Femur (tissue), 1 donor: ENCODE results near the gene GLT1D1.

Experiments used
- DNase-seq: peaks from one replicate; pipeline ENCODE4 v3.0.0-alpha.2; 2017

GLT1D1 gene

DNA sequence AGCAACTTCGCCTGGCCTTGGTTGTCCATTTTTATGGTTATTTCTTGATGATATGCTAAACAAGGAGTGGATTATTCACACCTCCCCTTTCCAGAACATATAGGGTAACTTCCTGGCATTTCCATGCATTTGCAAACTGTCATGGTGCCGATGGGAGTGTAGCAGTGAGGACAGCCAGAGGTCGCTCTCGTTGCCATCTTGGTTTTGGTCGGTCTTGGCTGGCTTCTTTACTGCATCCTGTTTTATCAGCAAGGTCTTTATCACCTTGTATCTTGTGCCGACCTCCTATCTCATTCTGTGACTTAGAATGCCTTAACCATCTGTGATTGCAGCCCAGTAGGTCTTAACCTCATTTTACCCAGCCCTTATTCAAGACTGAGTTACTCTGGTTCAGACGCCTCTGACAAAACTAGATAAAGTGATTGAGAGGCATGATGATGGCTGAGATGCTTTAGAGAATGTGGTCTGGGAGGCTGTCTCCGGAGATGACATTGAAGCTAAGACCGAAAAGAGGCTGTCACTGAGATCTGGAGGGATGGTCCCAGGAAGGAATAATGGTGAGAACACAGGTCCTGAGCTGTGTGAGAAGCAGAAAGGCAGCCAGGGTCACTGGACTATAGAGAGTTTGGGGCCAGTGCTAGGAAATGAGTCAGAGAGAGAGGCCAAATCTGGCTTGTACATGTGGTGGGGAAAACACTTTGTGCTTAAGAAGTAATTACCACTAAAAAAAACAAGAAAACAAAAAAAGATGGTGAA lies 2.9 kb downstream of the GLT1D1 start:
- DNase-seq: no peak

DNA sequence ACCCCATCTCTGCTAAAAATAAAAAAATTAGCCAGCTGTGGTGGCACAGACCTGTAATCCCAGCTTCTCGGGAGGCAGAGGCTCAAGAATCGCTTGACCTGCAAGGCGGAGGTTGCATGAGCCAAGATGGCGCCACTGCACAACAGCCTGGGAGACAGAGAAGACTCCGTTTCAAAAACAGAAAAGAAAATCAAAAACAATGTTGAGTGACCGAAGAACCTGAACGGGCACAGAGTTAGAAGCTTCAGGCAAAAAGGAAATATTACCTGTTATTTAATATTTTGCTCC lies 3.5 kb downstream of the GLT1D1 start:
- DNase-seq: no peak

DNA sequence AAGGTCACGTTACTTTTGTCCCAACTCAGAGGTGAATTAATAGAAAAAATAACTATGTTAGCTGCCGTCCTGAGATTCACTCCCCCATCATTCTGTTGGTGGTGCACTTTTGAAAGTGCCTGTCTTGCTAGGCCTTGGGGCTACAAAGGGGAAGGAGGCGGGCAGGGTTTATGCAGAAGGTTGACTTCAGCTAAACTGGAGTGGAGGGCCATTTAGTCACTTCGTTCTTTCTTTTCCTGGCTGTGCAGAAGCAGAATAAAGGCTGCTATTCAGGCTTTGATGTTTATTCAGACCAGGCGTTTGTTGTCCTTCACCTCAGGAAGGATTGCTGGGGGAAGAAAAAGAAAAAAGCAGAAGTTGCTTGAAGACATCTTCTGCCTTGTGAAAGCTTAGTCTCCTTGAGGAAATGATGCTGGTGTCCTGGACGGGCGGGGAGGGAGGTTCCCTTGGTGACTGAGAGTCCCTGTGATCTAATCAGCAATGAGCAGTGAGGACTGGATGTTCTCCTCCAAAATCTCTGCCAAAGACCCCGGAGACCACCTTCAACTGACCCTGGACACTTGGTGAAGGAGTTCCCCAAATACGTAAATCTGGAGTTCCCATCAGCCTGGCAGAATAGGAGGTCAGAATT lies 4.0 kb downstream of the GLT1D1 start:
- no peak for DNase-seq

DNA sequence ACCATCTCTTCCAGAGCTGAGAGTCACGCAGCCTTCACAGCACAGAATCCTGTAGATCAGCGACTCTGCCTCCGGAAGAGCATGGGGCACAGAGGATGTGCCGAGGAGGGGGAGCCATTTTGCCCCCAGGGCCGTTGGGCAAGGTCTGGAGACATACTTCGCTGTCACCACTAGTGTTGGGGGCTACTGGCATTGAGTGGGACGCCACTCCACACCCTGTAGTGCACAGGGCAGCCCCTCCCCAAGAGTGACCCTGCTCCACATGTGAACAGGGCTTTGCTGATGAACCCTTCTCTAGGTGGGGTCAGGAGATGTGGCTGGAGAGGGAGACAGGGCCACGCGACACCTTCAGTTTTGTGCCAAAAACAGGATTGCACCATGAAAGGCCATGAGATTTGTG lies 6.0 kb downstream of the GLT1D1 start:
- DNase-seq: no peak

DNA sequence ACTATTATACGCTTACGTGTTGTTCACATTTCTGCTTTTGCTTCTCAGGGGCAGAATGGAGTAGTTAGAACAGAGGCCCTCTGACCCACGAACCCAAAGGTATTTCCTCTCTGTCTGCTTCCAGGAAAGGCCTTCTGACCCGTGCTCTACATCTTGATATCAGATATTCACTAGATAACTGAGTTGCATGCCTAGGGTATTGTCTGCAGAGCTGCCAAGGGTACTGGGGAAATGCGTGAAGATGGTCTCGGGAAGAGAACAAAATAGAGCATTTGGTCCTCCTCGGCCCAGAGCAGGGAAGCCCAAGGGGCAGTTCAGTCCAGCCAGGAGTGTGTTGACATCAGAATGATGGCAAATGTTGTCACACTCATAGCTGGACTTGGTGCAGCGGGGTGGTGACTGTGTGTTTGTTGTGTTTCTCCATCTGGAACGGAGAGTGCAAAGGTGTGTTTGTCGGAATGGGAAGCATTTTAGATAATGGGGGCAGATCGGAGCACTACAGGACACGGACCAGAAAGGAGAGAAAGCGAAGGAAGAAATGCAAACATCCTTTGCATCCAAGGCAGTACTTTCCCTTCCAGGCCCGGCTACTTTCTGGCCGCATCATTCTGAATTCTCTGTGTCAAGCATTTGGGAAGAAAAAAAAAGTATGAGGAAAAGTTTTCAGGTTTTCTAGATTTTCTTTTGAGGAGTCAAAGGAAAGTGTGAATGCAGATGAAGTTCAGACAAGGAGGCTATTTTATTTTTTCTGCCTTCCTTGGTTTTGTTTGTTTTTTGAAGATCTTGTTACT lies 8.1 kb downstream of the GLT1D1 start:
- no peak for DNase-seq

DNA sequence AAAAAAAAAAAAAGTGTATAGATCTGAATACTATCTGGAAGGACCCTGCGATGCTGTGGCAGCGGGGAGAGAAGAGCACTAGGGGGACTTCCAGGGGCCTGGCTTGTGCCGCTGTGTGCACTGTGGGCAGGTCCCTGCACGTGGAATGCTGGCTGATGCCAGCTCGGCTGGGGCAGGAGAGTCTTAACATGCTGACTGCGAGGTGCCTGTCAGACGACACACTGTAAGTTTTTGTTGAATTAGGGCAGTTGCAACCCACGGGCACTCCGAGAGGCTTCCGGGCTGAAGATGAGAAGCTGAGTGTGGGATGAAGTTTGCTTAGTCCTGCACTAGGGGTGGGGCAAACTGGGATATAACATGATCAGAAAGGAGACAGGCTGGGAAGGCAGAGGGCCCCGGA lies 10.7 kb downstream of the GLT1D1 start:
- DNase-seq: no peak

DNA sequence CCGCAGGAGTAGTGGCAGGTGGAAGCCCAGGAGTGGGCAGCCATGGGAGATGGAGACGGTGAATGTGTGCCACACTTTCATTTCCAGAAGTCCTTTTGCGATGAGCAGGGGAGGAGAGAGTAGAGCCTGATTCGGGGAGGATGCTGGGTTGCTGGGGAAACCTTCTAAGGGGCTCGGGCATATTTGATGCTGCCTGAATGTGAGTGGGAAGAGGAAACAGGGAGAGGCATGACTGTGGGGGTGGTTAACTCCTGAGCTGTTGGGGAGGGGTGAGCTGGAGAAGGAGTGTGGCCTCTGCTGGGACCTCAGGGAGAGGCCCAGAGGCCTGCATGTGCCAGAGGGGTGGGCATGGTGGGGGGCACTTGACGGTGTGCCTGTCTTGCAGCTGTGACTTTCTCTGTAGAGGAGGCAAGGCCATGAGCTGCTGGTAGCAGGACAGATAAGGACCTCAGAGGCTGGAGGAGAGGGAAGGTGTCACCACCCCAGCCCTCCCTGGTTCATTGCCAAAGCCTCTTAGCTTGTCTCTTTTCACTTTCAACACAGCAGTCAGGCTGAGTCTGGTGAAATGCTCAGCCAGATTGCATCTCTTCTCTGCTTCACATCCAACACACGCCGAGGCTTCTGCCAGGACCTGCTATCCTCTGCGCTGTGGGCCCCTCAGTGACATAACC lies 11.4 kb downstream of the GLT1D1 start:
- no peak for DNase-seq

DNA sequence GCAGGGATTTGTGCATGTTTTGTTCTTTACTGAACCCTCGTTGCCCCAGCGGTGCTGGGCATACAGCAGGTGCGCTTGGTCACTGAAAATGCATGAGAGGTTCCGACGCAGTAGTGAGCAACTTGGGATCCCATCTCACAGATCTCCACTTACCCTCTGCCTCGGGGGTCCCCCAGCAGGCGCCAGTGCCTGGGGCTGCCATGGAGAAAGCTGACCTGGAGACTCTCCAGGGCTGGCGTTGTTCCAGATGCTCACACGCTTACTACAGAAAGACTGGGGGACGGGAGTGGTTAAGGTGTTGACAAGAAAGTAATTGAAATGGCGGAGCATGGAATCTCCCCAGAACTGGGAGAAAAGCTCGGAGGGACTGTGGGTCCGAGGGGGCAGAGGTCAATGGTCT lies 14.2 kb downstream of the GLT1D1 start:
- no peak for DNase-seq

DNA sequence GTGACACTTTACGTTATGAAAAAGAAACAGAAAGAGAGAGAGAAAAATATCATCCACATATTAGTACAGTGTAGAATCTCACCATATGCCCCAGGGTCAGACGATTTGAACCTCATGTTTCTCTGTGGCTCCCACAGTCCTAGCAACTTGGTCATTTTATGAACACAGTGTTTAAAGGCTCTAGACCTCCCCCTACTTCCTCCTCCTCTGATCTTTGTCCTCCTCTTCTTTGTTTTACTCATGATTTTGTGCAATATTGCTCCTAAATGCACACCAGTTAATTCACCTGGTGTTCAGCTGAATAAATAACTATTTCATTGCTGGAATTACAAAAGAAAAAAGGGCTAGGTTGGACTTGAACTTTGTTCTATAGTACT lies 18.2 kb downstream of the GLT1D1 start:
- DNase-seq: no peak

DNA sequence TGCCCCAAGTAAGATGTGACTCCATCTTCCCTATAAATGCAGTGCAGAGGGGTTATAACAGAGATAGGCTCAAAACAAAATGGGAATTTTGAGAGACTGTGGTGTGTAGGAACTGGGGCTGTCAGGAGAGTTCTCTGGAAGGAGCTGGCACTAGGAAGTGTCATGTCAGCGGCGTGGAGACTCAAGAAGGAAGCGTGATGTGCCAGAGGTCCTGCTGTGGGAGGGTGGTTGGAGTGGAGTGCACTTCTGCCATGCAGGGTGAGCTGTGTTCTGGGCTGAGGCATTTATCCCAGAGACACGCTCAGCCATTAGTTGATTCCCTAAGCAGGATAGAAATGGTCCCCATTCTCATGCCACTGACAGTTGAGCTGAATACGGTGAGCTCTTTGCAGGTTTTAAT lies 19.0 kb downstream of the GLT1D1 start:
- no peak for DNase-seq

DNA sequence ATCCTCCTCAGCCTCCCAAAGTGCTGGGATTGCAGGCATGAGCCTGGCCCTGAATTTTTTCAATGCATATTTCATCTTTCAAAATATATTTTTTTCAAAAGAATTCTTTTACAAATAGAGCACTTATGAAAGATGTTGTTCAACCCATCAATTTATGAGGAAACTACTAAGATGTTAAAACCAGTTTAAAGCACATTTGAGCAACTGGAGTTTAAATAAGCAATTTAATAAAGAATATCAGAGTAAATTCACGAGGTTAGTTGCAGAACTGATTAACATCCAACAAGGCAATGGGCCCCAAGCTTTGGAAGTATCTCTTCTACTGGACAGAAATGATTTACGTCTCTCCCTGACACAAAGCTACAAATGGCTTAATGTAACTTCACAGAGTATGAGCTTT lies 23.3 kb downstream of the GLT1D1 start:
- no peak for DNase-seq

DNA sequence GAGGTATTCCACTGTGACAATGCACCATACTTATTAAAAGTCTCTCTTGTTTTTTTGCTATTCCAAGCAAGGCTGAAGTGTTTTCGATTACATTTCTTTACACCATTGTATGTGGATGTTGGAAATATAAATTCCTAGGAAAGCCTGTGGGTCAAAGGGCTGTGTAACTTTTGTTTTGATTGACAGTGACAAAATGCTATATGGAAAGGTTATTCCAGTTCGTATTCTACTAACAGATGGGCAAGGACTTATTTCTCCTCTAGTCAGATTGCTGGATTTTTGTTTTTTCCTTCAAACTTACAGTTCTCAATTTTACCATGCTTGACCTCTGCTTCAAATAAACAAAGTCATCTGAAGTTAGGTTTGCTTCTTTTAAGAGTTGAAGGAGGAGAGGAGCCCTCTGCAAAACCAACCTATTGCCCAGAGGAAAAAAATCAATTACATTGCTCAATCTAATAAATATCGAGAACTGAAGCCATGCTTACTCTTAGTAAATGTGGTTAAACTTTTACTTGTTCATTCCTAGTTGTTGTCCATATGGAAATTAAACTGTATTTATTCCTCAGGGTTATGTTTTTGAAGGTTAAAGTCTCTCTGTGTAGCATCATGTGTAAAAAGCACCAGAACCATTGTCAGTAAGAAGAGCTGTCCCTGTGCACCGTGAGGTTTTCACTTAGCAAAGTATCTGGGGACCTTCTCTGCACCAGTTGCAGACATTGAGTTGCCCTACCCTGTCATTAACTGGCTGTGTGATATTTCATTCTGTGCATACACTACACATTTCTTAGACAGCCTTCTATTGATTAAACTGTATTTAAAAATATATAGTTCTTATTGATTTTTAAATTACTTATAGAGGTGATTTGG lies 26.9 kb downstream of the GLT1D1 start:
- no peak for DNase-seq

DNA sequence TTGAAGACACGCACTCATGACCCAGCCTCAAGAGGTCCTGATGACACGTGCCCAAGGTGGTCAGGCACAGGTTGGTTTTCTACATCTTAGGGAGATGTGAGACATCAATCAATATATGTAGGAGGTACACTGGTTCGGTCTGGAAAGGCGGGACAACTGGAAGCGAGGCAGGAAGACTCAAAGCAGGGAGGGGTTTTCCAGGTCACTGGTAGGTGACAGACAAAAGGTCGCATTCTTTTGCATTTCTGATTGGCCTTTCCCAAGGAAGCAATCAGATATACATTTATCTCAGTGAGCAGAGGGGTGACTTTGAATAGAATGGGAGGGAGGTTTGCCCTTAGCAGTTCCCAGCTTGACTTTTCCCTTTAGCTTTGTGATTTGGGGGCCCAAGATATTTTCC lies 38.6 kb downstream of the GLT1D1 start:
- DNase-seq: no peak

DNA sequence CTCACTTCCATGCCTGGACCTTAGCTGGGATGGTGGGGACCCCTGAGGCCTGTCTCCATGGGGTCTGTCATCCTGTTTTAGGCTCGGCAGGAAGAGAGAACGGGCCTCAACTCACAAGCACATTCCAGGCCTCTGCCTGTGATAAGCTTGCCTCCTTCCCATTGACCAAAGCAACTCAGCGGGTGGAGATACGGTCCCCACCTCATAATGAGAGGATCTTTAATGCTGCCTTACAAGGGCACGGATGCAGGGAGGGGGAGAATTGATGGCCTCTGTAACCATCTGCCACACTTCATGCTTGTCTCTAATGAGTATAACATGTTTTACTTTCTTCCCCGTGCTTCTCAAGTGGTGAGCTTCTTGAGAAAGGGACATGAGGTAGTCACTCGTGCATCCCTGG lies 50.0 kb downstream of the GLT1D1 start:
- DNase-seq: no peak

DNA sequence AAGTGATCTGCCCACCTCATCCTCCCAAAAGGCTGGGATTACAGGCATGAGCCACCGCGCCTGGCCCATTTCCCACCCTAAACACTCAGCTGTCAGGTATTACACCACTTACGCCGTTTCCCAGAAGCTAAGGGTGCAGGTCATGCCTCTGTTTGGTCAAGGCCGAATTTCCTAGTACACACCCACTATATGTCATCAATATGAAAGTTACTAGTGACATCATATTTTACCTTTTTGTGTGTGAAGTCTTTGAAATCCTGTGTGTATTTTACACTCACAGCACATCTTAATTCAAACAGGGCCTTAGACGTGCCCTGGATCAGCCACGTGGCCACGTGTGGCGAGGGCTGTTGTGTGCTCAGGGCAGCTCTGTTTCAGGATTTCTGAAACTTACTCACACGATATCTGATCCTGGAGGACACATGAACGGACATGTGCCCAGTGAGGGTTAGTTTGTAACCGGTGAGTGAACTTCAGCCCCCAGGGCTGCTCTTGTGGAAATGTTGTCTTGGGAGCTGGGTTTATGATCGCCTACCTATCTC lies 51.8 kb downstream of the GLT1D1 start:
- DNase-seq: no peak

DNA sequence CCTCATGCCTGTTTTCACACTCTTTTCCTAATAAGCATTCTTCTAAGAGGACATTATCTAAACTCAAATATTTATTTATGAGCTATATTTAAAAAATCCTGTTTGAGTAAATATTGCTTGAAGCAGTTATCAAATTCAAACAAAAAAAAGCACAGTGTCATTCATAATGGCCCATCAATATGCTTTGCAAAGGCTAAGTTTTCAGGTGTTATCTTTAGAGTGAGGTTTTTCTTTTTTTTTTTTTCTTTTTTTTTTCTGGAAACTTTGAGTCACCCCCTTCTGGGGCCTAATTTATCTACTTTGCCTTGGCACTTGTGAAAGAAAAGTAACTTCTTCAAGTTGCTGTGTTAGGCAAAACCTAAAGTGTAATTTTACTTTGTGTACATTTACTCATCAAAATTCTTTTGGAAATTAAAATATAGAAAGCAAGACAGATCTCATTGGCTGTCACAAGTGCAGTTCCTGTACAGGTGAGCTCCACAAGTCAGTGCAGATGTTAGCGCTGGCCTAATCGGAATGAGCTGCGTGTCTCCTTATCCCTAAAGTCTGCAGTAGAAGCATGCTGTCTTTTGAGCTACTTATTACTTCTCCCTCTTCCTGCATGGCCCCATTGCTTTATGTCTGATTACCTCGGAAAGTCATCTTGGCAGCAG lies 53.3 kb downstream of the GLT1D1 start:
- DNase-seq: no peak

DNA sequence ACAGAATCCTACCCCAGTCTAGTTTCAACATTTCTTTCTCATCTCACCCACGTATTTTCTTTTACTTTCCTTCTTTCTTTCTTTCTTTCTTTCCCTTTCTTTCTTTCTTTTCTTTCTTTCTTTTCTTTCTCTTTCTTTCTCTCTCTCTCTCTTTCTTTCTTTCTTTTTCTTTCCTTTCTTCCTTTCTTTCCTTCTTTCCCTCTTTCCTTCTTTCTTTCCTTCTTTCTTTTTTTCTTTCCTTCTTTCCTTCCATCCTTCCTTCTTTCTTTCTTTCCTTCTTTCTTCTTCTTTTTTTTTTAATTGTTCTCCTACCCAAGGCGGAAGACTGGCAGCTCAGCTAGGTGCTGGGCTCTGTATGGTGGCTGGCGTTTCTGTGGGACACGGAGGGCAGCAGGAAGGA lies 55.0 kb downstream of the GLT1D1 start:
- no peak for DNase-seq

DNA sequence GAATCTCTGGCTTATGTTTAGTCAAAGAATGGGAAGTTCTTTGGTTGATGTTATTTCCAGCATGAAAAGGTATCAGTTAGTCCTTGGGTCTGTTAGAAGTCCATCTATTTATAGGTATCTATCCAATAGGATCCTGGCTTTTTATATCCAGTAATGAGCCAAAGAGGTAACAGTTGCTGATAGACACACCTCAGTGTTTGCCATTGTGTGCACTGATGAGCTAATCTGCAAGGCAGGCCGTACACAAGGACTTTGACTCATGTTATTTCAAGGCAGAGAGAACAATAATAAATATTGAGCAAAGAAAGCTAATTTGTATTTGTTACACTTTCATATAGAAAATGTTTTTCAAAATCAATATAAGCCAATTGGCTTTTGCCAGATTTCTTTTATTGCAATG lies 56.4 kb downstream of the GLT1D1 start:
- DNase-seq: no peak

DNA sequence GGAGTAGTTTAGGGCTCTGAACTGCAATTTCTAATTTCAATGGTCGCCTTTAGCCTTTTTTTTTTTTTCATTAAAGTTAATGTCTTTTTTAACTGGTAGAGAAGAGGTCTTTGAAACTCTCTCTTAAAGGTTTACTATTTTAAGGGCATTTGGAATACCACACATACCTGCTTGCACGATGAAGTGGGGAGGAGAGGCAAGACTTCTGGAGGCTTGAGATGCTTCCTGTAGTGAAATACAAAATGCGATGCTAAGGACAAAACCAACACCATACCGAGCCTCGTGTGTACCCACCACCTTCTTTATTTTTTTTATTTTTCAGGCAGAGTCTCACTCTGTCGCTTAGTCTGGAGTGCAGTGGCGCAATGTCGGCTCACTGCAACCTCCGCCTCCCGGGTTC lies 57.4 kb downstream of the GLT1D1 start:
- DNase-seq: no peak

DNA sequence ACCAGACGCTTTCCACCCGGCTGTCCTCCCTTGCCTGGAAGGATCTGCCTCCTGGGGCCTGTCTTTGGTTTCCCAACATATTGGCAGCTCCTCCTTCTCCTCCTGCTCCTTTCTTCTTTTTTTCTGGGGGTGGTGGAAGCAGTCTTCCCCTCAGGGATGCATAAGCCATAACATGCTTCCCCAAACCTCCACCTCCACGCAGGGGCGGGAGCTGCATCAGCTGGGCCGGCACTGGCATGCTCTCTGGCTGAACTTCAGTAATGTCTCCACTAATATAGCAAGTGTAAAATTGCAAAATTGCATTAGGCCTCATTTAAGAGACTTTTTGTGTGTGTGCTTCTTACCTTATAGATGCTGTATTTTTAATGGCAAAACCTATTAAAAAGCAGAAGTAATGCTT lies 58.6 kb downstream of the GLT1D1 start:
- DNase-seq: no peak

DNA sequence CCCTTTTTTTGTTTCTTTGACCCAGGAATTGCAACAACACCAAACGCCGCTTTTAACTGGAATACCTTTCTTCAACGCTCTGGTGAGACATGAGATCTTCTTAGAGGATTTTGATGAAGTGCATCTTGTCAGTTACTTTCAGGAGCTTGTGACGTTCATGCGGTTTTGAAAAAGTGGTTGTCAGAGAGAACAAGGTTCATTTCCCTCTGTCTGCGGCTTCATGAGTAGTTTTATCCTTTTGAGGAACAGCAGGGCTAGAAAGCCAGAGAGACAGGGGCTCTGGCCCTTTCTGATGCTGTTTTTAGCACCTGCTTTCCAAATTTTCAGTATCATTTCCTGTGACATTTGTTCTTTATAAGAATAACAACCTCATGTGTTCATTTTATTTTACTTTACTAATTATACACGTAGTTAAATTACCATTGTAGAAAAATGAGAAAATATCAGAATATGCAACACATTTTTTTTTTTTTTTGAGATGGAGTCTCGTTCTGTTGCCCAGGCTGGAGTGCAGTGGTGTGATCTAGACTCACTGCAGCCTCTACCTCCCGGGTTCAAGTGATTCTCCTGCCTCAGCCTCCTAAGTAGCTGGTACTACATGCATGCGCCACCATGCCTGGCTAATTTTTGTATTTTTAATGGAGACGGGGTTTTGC lies 61.8 kb downstream of the GLT1D1 start:
- no peak for DNase-seq
